Measurements from ENCODE around the gene LRFN5. TPM values are rescaled to one million over a fixed set of nuclear protein-coding genes. Genes with fewer than 3 reads are reported as not detected.
"Not testable (repeated sequence)": the region's sequence is repeated elsewhere in the genome, so short reads cannot be mapped to it uniquely, and the experiment has no call there.

The LRFN5 gene
- not detected for total RNA-seq
- total RNA-seq = 0 reads per million in 2 donors

DNA sequence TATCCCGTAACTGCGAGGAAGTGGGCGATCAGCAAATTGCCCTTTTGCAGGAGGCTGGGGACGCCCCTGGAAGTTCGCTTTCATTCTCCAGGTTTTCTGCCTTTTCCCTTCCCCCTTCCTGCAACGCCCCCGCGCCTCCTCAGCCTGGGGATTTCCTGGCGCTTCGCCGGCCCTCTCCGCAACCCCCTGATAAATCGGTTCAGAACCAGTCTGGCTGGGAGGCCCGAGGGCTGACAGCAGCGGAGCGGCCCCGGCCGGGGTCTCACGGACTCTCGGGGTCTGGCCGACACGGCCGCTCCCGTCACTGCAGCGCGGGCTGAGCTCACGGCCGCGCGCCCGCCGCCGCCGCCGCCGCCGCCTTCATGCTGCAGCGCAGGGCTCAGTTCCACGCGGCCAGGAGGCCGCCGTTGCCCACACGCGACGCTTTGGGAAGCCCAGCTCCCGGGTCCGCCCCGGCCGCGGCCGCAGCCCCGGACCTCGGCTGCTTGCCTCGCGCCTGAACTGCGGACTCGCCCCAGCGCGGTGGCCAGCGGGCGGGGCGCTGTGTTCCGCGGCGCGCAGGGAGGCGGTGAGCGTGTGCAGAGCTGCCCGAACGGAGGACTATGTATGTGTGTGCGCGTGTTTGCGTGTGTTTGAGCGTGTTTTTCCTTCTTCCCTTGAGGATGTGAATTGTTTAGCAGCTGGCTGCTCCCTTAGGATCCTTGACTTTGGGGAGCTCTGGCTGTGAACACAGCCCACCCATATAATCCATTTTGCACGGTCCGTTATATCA, at the start of gene LRFN5:
Gene LRFN5, plus strand, starts transcription at position 345 of the 772 bp plus-strand sequence.
- DNase-seq (no peak), ATAC-seq (peak; percentile 60)
- Mint-ChIP-seq H3K27me3 (peaks cover 79% of the 10 kb centered on the region), H3K27ac (no peak within 1 kb of the TSS), H3K4me1 (peaks cover 40% of the 10 kb centered on the region), H3K4me3 (peak within 1 kb of the TSS; percentile 81), H3K36me3 (ENCODE audit: low read depth) (peaks cover 11% of the 10 kb centered on the region)
- H3K9me3 ChIP-seq (ENCODE audit: control insufficient read depth, low read length, poor library complexity, severe bottlenecking) = peaks cover 3% of the 10 kb centered on the region

DNA sequence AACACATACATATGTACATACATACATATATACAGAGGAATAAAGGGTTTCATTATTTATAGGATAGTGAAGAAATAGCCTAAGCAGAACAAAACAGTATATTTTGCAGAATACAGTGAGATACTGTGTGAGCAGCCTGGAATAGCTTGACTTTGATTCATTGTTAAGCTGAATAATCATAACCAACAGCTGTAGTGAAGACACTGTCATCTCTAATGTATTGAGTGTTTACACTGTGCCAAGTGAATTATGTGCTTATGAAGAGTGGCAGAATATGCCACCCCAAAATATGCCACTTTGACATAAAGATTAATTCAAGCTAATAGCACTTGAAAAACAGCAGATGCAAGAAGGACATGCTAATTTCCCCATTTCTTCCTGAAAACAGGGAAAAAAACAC, 48.2 kb upstream of the LRFN5 start:
- ATAC-seq = no peak
- no peak for DNase-seq
- Mint-ChIP-seq H3K27me3 (no peaks in the 10 kb centered on the region), H3K27ac (no peak overlapping the region), H3K36me3 (ENCODE audit: low read depth) (no peaks in the 10 kb centered on the region), H3K4me3 (no peak overlapping the region), H3K4me1 (no peaks in the 10 kb centered on the region)
- H3K9me3 ChIP-seq (ENCODE audit: control insufficient read depth, low read length, poor library complexity, severe bottlenecking) = no peaks in the 10 kb centered on the region

DNA sequence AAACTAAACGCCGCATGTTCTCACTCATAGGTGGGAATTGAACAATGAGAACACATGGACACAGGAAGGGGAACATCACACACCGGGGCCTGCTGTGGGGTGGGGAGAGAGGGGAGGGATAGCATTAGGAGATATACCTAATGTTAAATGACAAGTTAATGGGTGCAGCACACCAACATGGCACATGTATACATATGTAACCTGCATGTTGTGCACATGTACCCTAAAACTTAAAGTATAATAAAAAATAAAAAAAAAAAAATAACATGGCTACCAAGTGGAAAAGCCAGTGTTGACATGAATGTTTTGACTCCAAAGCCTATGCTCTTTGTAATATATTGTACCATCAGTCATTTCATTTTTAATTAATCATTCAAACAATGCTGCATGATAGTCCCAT, 39.8 kb upstream of the LRFN5 start:
- H3K27me3 Mint-ChIP-seq; H3K36me3 Mint-ChIP-seq (ENCODE audit: low read depth); H3K4me3 Mint-ChIP-seq; H3K27ac Mint-ChIP-seq; ATAC-seq; DNase-seq; H3K9me3 ChIP-seq (ENCODE audit: control insufficient read depth, low read length, poor library complexity, severe bottlenecking); H3K4me1 Mint-ChIP-seq: not testable (repeated sequence)

DNA sequence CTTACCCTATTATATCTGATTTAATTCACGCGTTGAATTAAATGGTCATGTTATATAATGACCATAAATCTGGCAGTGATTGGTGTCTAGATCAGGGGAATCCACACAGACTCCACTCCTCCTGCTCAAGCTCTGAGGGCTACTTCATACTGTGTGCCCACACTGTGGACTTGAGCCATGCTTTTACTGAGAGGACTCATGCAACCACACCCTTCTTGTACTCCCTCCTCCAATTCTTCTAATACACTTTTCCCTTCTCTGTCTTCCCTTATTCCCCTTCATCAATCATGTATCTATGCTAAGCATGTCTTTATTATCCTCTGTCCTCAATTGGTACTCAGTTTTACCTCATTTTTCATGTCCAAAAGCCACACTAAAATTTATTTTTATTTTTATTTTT, 37.7 kb upstream of the LRFN5 start:
- H3K27ac Mint-ChIP-seq = no peak overlapping the region
- H3K27me3 Mint-ChIP-seq = no peaks in the 10 kb centered on the region
- DNase-seq = no peak
- no peaks in the 10 kb centered on the region for H3K36me3 Mint-ChIP-seq (ENCODE audit: low read depth)
- peaks cover 2% of the 10 kb centered on the region for H3K9me3 ChIP-seq (ENCODE audit: control insufficient read depth, low read length, poor library complexity, severe bottlenecking)
- no peak overlapping the region for H3K4me3 Mint-ChIP-seq
- no peaks in the 10 kb centered on the region for H3K4me1 Mint-ChIP-seq
- ATAC-seq = no peak

DNA sequence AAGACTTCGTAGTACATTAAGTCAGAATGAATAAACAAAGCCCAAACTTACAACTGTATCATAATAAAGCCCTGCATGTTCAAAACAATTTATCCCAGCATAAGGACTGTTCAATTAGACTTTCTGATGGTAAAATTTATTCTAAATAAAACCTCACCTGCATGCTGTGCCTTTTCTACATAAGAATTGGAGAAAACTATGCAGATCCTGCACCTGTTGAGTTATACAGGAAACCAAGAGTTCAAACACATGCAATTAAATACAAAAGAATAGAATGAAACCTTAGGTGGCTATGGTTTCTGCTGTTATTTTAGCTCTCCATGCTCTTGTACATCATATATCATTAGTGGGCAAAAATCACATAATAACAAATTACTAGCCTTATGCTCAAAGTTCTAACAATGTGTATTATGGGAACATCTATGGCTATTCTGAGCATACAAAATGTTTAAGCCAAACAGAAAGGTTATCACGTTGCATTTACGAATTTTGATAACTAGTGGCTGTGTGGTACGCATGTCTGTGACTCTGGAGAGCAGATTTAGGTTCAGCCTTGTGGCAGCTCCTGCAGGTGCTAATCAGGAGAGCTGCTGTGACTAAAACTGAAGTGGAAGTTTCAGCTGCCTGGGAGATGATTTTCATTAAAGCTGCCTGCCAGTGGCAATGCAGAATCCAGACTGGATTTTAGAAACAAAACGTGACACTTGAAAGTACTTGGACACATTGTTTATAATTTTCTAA, 36.1 kb upstream of the LRFN5 start:
- peaks cover 2% of the 10 kb centered on the region for H3K9me3 ChIP-seq (ENCODE audit: control insufficient read depth, low read length, poor library complexity, severe bottlenecking)
- ATAC-seq (no peak), DNase-seq (no peak)
- no peak overlapping the region for H3K27ac Mint-ChIP-seq
- H3K4me3 Mint-ChIP-seq = no peak overlapping the region
- no peaks in the 10 kb centered on the region for H3K27me3 Mint-ChIP-seq
- H3K36me3 Mint-ChIP-seq (ENCODE audit: low read depth) = no peaks in the 10 kb centered on the region
- no peaks in the 10 kb centered on the region for H3K4me1 Mint-ChIP-seq

DNA sequence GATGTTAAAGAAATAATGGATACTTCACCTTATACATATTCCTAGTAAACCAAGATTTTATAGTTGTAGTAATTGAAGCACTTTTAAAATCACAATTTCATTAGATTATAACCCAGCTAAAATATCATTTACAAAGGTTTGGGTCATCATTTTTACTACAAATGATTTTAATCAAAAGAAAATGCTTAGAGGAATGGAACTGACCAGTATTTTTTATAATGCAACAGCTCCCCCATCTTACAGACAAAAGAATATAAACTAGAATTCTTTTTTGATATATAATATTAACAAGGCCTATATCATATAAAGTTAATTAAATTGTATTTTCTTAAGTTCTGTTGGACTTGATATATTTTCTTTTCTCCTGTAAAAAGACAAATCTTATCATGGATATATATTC, 20.4 kb upstream of the LRFN5 start:
- Mint-ChIP-seq H3K27me3 (peaks cover 15% of the 10 kb centered on the region), H3K36me3 (ENCODE audit: low read depth) (no peaks in the 10 kb centered on the region), H3K4me3 (no peak overlapping the region), H3K4me1 (no peaks in the 10 kb centered on the region), H3K27ac (no peak overlapping the region)
- ATAC-seq (no peak), DNase-seq (no peak)
- no peaks in the 10 kb centered on the region for H3K9me3 ChIP-seq (ENCODE audit: control insufficient read depth, low read length, poor library complexity, severe bottlenecking)

DNA sequence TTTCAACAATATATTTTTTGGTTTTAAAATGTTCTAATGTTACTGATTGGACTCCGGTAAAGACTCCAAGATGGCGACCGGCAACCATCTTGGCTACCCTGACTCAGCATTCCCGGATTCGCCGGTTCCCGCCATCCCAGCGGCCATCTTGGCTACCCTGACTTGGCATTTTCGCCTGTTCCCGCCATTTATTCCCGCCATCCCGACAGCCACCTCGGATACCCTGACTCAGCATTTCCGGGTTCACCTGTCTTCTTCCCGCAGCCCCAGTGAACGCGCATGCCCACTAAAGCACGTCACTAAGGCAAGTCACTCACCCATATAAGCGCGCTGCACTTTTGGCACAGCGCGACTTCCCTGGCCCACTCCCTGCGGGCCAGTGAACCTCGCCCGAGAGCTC, 9.0 kb upstream of the LRFN5 start:
- no peaks in the 10 kb centered on the region for H3K4me1 Mint-ChIP-seq

DNA sequence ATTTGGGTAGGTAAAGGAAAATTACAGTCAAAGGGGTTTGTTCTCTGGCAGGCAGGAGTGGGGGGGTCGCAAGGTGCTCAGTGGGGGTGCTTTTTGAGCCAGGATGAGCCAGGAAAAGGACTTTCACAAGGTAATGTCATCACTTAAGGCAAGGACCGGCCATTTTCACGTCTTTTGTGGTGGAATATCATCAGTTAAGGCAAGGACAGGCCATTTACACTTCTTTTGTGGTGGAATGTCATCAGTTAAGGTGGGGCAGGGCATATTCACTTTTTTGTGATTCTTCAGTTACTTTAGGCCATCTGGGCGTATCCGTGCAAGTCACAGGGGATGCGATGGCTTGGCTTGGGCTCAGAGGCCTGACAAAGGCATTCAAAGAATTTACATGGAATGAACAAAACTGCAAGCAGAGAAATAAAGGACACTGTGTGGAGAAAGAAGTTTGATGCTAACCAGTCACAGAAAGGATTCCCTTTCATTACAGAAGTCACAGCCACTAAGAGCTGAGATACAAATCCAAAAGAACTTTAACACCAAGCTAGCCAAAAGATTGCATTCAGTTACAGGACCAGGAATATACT, 6.8 kb upstream of the LRFN5 start:
- H3K9me3 ChIP-seq (ENCODE audit: control insufficient read depth, low read length, poor library complexity, severe bottlenecking); H3K4me1 Mint-ChIP-seq; H3K36me3 Mint-ChIP-seq (ENCODE audit: low read depth); H3K4me3 Mint-ChIP-seq; ATAC-seq; DNase-seq; H3K27ac Mint-ChIP-seq: not testable (repeated sequence)
- H3K27me3 Mint-ChIP-seq = peaks cover 19% of the 10 kb centered on the region

More for the DNA sequence above, 9.0 kb upstream of the LRFN5 start:
- ATAC-seq (no peak), DNase-seq (no peak)
- H3K27me3 Mint-ChIP-seq = peaks cover 6% of the 10 kb centered on the region
- H3K9me3 ChIP-seq (ENCODE audit: control insufficient read depth, low read length, poor library complexity, severe bottlenecking) = no peaks in the 10 kb centered on the region
- H3K27ac Mint-ChIP-seq = no peak overlapping the region
- H3K4me3 Mint-ChIP-seq = no peak overlapping the region
- H3K36me3 Mint-ChIP-seq (ENCODE audit: low read depth) = no peaks in the 10 kb centered on the region

DNA sequence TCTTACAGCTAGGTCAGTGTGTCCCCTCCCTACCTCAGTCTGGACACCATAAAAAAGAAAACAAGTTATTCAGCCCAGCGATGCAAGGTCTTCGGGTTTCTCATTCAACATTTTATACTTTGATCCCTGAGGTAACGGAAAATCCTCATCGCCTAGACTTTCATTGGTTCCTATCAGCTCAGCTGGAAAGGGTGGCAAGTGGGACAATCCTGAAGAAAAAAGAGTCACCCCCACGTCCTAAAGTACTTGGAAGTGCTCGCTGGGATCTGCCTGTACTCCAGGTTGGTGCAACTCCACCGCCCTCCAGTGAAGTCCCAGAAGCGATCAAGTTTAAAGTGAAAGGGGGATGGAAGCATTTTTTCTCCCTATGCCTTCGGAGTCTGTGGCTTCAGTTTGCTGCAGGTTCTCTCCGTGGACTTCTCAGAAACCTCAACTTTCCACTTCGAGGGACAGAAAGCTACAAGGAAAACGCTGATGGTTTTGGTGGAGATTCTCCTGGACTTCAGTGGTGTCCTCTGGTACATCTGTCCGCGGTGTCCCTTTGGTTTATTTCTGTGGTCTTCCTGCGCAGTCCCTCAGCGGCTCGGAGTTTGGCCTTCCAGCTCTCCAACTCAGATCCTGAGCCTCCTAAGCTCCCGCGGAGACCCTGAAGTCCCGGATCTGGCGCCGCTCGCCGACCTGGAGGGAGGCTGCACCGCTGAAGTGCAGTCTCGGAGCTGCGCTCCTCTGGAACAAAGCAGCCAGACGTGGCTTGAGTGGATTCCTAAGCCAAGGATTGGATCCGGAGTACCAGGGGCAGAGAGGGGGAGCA, 1.8 kb upstream of the LRFN5 start:
- peaks cover 3% of the 10 kb centered on the region for H3K9me3 ChIP-seq (ENCODE audit: control insufficient read depth, low read length, poor library complexity, severe bottlenecking)
- Mint-ChIP-seq H3K4me1 (peaks cover 36% of the 10 kb centered on the region), H3K27me3 (peaks cover 67% of the 10 kb centered on the region), H3K36me3 (ENCODE audit: low read depth) (peaks cover 9% of the 10 kb centered on the region), H3K27ac (no peak overlapping the region), H3K4me3 (peak overlapping the region; percentile 58)
- DNase-seq = no peak
- no peak for ATAC-seq

DNA sequence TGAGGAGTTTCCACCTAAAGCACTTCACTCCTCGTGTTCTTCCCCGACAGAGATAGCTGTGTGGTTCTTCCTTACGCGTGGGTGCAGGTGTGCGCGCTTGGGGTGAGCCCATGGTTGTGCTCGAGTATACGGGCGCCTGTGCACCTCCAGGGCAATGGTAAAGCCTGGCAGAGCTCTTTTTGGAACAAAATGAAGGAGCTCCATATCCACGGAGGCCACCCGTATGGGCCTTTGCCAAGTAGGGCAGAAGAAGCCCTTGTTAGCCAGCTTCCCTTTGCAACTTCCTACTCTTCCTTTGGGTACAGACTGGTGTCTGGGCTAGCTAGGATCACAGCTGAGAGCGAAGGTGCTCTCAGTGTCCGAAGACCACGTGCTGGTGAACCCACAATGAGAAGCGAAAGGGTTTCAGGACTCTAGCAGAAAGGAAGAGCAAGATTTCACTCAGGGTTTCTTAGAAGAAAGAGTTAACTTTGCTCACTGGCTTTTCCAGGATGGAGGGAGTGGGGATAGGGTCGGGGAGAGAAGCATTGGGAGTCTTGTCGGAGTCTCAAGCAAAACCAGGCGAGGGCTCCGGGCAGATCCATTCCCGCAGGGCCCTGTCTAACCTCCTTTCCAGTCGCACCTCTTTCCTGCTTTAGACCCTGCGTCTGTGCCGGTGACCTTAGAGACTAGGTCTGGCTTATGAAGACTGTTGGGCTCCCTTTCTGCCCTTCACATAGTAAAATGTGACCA, 960 bp upstream of the LRFN5 start:
- H3K27ac Mint-ChIP-seq = no peak overlapping the region
- H3K36me3 Mint-ChIP-seq (ENCODE audit: low read depth) = peaks cover 11% of the 10 kb centered on the region
- peak overlapping the region; percentile 77 for H3K4me3 Mint-ChIP-seq
- peaks cover 71% of the 10 kb centered on the region for H3K27me3 Mint-ChIP-seq
- DNase-seq (no peak), ATAC-seq (peak; percentile 31)
- H3K4me1 Mint-ChIP-seq = peaks cover 40% of the 10 kb centered on the region
- peaks cover 3% of the 10 kb centered on the region for H3K9me3 ChIP-seq (ENCODE audit: control insufficient read depth, low read length, poor library complexity, severe bottlenecking)

DNA sequence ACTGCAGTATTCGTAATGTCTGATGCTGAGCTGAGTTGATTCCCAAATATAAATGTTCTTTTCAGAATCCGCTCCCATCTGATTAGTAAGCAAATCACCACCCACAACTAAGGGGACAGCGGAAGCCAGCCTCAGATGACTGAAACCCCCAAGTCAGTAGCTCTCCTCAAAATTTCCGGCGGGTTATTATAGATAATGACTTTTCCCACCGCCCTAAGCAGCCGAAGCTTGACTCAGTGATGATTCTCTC, 469 bp upstream of the LRFN5 start:
- Mint-ChIP-seq H3K36me3 (ENCODE audit: low read depth) (peaks cover 11% of the 10 kb centered on the region), H3K27me3 (peaks cover 74% of the 10 kb centered on the region), H3K27ac (no peak overlapping the region), H3K4me3 (peak overlapping the region; percentile 77), H3K4me1 (peaks cover 40% of the 10 kb centered on the region)
- ATAC-seq = no peak
- H3K9me3 ChIP-seq (ENCODE audit: control insufficient read depth, low read length, poor library complexity, severe bottlenecking) = peaks cover 3% of the 10 kb centered on the region
- DNase-seq = no peak

DNA sequence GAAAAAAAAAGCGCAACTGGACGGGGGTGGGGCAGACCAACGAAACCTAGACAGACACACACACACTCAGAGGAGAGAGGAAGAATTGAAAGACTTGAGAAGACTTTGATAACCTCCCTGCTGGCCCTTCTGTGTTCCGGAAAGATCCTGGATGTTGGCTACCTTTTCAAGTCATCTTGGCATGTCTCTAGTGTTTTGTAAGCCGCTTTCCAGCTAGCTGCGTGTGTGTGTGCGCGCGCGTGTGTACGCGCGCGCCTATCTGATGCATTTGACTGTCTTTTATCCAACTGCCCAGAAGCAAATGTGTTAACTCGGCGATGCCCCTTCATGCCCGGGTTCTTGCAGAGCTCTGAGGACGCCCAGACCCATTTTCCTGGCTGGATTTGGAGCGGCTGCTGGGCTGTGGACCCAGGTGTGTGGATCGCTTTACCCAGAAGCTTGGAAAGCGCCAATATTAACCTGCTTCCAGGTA, 664 bp downstream of the LRFN5 start:
- Mint-ChIP-seq H3K27me3 (peaks cover 83% of the 10 kb centered on the region), H3K36me3 (ENCODE audit: low read depth) (peaks cover 11% of the 10 kb centered on the region), H3K27ac (no peak overlapping the region), H3K4me1 (peaks cover 40% of the 10 kb centered on the region), H3K4me3 (peak overlapping the region; percentile 81)
- peaks cover 3% of the 10 kb centered on the region for H3K9me3 ChIP-seq (ENCODE audit: control insufficient read depth, low read length, poor library complexity, severe bottlenecking)
- no peak for DNase-seq
- ATAC-seq = no peak

All from T-helper 17 cell (primary cell).